Fibroblast of pulmonary artery (primary cell): ENCODE data around the gene EPB41.

Source experiments
- DNase-seq: peaks from one replicate; pipeline ENCODE4 v3.0.0-alpha.2; 2010; ENCODE audit warnings: low read depth
- H3K4me3 ChIP-seq: replicated peaks from 2 replicates; pipeline ENCODE4 v1.5.1; 2011; ENCODE audit warnings: low read depth, mild to moderate bottlenecking, control low read depth, low read length, moderate library complexity
- TF ChIP-seq, protein P1 (sequence below): IDR thresholded peaks from 2 replicates; pipeline ENCODE4 v1.5.1; 2011; ENCODE audit warnings: mild to moderate bottlenecking, control low read depth, low read length, inconsistent platforms; ENCODE audit errors: missing control alignments

The EPB41 gene

GRCh38 chr1:28913786-28914227 is 562 bp upstream of the EPB41 start:
- peak overlapping the region; percentile 55 for H3K4me3 ChIP-seq
- no peak for DNase-seq
- TF ChIP-seq, protein P1, sequence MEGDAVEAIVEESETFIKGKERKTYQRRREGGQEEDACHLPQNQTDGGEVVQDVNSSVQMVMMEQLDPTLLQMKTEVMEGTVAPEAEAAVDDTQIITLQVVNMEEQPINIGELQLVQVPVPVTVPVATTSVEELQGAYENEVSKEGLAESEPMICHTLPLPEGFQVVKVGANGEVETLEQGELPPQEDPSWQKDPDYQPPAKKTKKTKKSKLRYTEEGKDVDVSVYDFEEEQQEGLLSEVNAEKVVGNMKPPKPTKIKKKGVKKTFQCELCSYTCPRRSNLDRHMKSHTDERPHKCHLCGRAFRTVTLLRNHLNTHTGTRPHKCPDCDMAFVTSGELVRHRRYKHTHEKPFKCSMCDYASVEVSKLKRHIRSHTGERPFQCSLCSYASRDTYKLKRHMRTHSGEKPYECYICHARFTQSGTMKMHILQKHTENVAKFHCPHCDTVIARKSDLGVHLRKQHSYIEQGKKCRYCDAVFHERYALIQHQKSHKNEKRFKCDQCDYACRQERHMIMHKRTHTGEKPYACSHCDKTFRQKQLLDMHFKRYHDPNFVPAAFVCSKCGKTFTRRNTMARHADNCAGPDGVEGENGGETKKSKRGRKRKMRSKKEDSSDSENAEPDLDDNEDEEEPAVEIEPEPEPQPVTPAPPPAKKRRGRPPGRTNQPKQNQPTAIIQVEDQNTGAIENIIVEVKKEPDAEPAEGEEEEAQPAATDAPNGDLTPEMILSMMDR, result no peak

DNA sequence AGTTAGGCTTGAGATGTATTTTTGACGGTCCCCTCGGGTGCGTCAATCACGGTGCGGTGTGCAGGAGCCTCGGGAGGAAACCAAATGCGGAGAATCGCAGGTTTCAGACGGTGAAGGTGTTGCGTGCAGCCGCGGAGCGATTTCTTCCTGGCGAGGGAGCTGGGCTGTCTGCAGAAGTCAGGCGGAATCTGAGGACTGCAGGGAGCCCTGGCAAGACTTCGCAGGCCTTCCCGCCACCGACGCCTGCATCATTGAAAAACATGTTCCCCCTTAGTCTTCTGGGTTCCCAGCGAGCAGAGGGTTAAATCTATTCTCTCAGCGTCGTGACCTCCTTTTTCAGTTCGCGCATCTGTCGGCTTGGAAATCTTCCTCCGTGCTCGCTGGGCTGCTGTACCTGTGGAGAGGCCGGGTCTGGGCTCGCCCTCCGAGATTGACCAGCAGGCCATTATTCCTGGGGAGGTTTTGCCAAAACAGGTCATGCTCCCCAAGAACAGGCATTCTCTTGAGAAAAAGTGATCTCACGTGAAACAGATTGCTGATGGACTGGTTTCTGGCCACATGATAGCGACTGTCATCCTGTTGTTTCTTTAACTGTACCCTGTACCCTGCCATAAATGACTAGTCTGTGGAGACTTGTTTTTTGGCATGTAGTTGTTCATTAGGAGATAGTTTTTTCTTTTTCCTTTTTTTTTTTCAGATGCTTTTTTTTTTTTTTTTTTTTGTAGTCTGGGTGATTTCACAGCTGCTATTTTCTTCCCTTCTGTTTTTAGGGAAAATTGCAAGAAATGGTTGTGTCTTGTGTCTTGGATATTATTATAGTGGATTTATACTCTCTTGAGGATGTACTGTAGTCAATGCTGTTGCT is 894 bp downstream of the EPB41 start:
- TF ChIP-seq, protein P1, result no peak
- peak; percentile 43 for DNase-seq

GRCh38 chr1:28917757-28918118 is 3.4 kb downstream of the EPB41 start:
- TF ChIP-seq, protein P1, result no peak
- no peak for DNase-seq
- H3K4me3 ChIP-seq, result no peak overlapping the region

More for the DNA sequence above, 894 bp downstream of the EPB41 start:
- H3K4me3 ChIP-seq, result peak overlapping the region; percentile 55

- TF ChIP-seq, protein P1, result no peak
- DNase-seq, result no peak
- no peak overlapping the region for H3K4me3 ChIP-seq
Observed at GRCh38 chr1:28921286-28921869, 7.0 kb downstream of the EPB41 start.

DNA sequence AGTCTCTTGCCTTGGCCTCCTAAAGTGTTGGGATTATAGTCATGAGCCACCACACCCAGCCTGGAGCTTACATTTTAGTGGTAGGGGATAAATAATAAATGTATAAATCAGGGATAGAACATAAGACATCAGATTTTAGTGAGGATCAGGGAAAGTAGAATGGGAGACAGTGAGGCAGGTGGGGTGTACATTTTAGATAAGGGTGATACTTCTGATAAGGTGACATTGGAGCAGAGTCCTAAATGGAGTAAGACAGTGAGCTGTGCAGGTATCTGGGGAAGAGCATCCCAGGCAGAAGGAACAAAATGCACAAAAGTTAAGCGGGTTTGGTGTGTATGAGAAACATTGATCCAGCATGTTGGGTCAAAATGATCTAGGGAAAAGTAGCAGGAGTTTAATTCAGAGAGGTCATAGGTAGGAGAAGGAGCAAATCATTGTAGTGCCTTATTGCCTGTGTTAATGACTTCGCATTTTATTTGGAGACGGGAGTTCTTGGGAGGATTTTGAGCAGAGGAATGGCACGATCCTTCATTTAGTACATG is 11.1 kb downstream of the EPB41 start:
- TF ChIP-seq, protein P1, result no peak

GRCh38 chr1:28926629-28927265 is 12.4 kb downstream of the EPB41 start:
- TF ChIP-seq, protein P1, result no peak
- no peak overlapping the region for H3K4me3 ChIP-seq
- DNase-seq, result peak; percentile 52

More for the DNA sequence above, 11.1 kb downstream of the EPB41 start:
- DNase-seq, result no peak
- H3K4me3 ChIP-seq, result no peak overlapping the region
